GM13977 (cell line): ENCODE results near the gene PCDHGC4.

Source experiments
- DNase-seq: peaks from one replicate; pipeline ENCODE4 v3.0.0; 2012; ENCODE audit warnings: low spot score
- in situ Hi-C: fragments of 300-500 bp; cut with MboI; formaldehyde crosslinking; loops from one replicate; pipeline ENCODE4 v1.12.0; 2022; ENCODE audit warnings: low sequenced_read_pairs, low pct_unique_long_range_greater_than_20kb, mixed read lengths, inconsistent platforms; ENCODE audit not compliant: unreplicated experiment
- TF ChIP-seq, protein P1 (sequence below): IDR thresholded peaks from 2 replicates; pipeline ENCODE4 v1.5.1; 2012; ENCODE audit warnings: mild to moderate bottlenecking, control low read depth; ENCODE audit not compliant: insufficient read depth; ENCODE audit errors: extremely low read depth, missing control alignments

Gene PCDHGC4

GRCh38 chr5:141484641-141485311 is at the start of gene PCDHGC4:
Gene PCDHGC4, plus strand, starts transcription at chr5:141485030. Its CDS starts 144 bp downstream, at chr5:141485174.
- TF ChIP-seq, protein P1, sequence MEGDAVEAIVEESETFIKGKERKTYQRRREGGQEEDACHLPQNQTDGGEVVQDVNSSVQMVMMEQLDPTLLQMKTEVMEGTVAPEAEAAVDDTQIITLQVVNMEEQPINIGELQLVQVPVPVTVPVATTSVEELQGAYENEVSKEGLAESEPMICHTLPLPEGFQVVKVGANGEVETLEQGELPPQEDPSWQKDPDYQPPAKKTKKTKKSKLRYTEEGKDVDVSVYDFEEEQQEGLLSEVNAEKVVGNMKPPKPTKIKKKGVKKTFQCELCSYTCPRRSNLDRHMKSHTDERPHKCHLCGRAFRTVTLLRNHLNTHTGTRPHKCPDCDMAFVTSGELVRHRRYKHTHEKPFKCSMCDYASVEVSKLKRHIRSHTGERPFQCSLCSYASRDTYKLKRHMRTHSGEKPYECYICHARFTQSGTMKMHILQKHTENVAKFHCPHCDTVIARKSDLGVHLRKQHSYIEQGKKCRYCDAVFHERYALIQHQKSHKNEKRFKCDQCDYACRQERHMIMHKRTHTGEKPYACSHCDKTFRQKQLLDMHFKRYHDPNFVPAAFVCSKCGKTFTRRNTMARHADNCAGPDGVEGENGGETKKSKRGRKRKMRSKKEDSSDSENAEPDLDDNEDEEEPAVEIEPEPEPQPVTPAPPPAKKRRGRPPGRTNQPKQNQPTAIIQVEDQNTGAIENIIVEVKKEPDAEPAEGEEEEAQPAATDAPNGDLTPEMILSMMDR: no peak
- DNase-seq: no peak
- in situ Hi-C loops: no loop called here

GRCh38 chr5:141437221-141437620 is 47.6 kb upstream of the PCDHGC4 start:
- no peak for DNase-seq
- TF ChIP-seq, protein P1: no peak
- in situ Hi-C loops: no loop called here

- no peak for DNase-seq
- in situ Hi-C loops: no loop called here
- TF ChIP-seq, protein P1: no peak
These were observed 45.3 kb upstream of the PCDHGC4 start for GRCh38 chr5:141439411-141440141.

DNA sequence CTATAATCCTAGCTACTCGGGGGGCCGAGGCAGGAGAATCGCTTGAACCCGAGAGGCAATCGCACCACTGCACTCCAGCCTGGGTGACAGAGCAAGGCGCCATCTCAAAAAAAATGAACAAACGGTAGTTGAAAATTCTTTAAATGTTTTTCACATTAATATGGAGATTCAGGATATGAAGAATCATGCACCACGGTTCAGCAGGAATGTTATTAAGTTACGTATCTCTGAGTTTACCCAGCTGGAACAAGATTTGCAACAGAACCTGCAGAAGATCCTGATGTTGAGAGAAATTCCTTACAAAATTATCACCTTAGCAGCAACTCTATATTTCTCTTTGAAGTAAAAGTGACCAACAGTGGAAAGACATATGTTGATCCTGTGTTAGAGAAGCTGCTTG is 44.5 kb upstream of the PCDHGC4 start:
- in situ Hi-C loops: no loop called here
- no peak for DNase-seq
- TF ChIP-seq, protein P1: no peak

- DNase-seq: no peak
- TF ChIP-seq, protein P1: no peak
These were observed 43.2 kb upstream of the PCDHGC4 start for GRCh38 chr5:141441571-141442170.

DNA sequence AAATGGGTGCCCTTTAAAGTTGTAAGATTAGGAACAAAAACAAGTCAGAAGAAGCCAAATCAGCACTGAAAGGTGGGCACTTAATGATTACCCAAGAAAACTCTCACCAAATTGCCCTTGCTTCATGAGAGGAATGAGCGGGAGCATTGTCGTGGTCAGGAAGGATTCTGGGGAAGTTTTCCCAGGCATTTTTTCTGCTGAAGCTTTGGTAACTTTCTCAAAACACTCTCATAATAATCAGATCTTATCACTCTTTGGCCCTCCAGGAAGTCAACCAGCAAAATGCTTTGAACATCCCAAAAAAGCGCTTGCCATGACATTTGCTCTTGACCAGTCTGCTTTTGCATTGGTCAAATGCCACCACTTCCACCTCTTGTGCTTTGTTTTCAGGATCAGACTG is 19.5 kb upstream of the PCDHGC4 start:
- TF ChIP-seq, protein P1: no peak
- in situ Hi-C loops: no loop called here
- no peak for DNase-seq

More at GRCh38 chr5:141441571-141442170, 43.2 kb upstream of the PCDHGC4 start:
- in situ Hi-C loops: no loop called here
